ENCODE measurements around the gene HNMT. TPM values are rescaled to one million over a fixed set of nuclear protein-coding genes. Genes with fewer than 3 reads are reported as not detected.

Gene HNMT
- total RNA-seq, 1 experiment from 2014 or later, result 56.5 TPM

- DNase-seq, result no peak
- no peak for TF ChIP-seq CTCF (IDR thresholded peaks at IDR 0.05; ENCODE audit: unreplicated experiment)
- intact Hi-C loops (cut with micrococcal nuclease; ENCODE audit: unreplicated experiment), result no loop called here
- H3K27ac Mint-ChIP-seq (ENCODE audit: unreplicated experiment), result peak overlapping the region; percentile 36
- BruUV-seq (replicated peaks), result no TSS peak
- no peaks in the 10 kb centered on the region for H3K36me3 Mint-ChIP-seq (ENCODE audit: insufficient read depth, unreplicated experiment)
- H3K4me1 Mint-ChIP-seq (ENCODE audit: low read depth, unreplicated experiment), result peaks cover 64% of the 10 kb centered on the region
- no peaks in the 10 kb centered on the region for H3K9me3 Mint-ChIP-seq (ENCODE audit: low read depth, unreplicated experiment)
- H3K4me3 Mint-ChIP-seq (ENCODE audit: low read depth, unreplicated experiment), result no peak overlapping the region
- CTCF ChIA-PET, result no interaction called here
- no peaks in the 10 kb centered on the region for H3K27me3 Mint-ChIP-seq (ENCODE audit: unreplicated experiment)
Measured at GRCh38 chr2:137950238-137950637, 14.0 kb upstream of the HNMT start.

- DNase-seq, result no peak
- H3K4me1 Mint-ChIP-seq (ENCODE audit: low read depth, unreplicated experiment), result peaks cover 71% of the 10 kb centered on the region
- no peak for TF ChIP-seq CTCF (IDR thresholded peaks at IDR 0.05; ENCODE audit: unreplicated experiment)
- H3K4me3 Mint-ChIP-seq (ENCODE audit: low read depth, unreplicated experiment), result no peak overlapping the region
- CTCF ChIA-PET, result interaction anchor here (3.4 kb wide), 1 partner anchor 13 kb away, joined by 17 read pairs; the partner anchor contains the start of gene HNMT
- H3K36me3 Mint-ChIP-seq (ENCODE audit: insufficient read depth, unreplicated experiment), result no peaks in the 10 kb centered on the region
- no TSS peak for BruUV-seq (replicated peaks)
- H3K27ac Mint-ChIP-seq (ENCODE audit: unreplicated experiment), result peak overlapping the region; percentile 14
- no peaks in the 10 kb centered on the region for H3K9me3 Mint-ChIP-seq (ENCODE audit: low read depth, unreplicated experiment)
- no peaks in the 10 kb centered on the region for H3K27me3 Mint-ChIP-seq (ENCODE audit: unreplicated experiment)
- intact Hi-C loops (cut with micrococcal nuclease; ENCODE audit: unreplicated experiment), result no loop called here
Measured at GRCh38 chr2:137951586-137951985, 12.7 kb upstream of the HNMT start.

GRCh38 chr2:137952586-137953129, 11.6 kb upstream of the HNMT start:
- CTCF ChIA-PET, result interaction anchor here (3.4 kb wide), 1 partner anchor 12 kb away, joined by 17 read pairs; the partner anchor contains the start of gene HNMT
- BruUV-seq (replicated peaks), result no TSS peak
- peak overlapping the region; percentile 65 for H3K27ac Mint-ChIP-seq (ENCODE audit: unreplicated experiment)
- TF ChIP-seq CTCF (IDR thresholded peaks at IDR 0.05; ENCODE audit: unreplicated experiment), result no peak
- H3K9me3 Mint-ChIP-seq (ENCODE audit: low read depth, unreplicated experiment), result no peaks in the 10 kb centered on the region
- no peaks in the 10 kb centered on the region for H3K36me3 Mint-ChIP-seq (ENCODE audit: insufficient read depth, unreplicated experiment)
- peaks cover 71% of the 10 kb centered on the region for H3K4me1 Mint-ChIP-seq (ENCODE audit: low read depth, unreplicated experiment)
- H3K4me3 Mint-ChIP-seq (ENCODE audit: low read depth, unreplicated experiment), result no peak overlapping the region
- no peaks in the 10 kb centered on the region for H3K27me3 Mint-ChIP-seq (ENCODE audit: unreplicated experiment)
- no peak for DNase-seq
- intact Hi-C loops (cut with micrococcal nuclease; ENCODE audit: unreplicated experiment), result no loop called here

GRCh38 chr2:137955536-137955935, 8.7 kb upstream of the HNMT start:
- CTCF ChIA-PET, result no interaction called here
- intact Hi-C loops (cut with micrococcal nuclease; ENCODE audit: unreplicated experiment), result no loop called here
- no peaks in the 10 kb centered on the region for H3K9me3 Mint-ChIP-seq (ENCODE audit: low read depth, unreplicated experiment)
- H3K36me3 Mint-ChIP-seq (ENCODE audit: insufficient read depth, unreplicated experiment), result no peaks in the 10 kb centered on the region
- no peaks in the 10 kb centered on the region for H3K27me3 Mint-ChIP-seq (ENCODE audit: unreplicated experiment)
- no peak for DNase-seq
- H3K4me3 Mint-ChIP-seq (ENCODE audit: low read depth, unreplicated experiment), result no peak overlapping the region
- peaks cover 45% of the 10 kb centered on the region for H3K4me1 Mint-ChIP-seq (ENCODE audit: low read depth, unreplicated experiment)
- TF ChIP-seq CTCF (IDR thresholded peaks at IDR 0.05; ENCODE audit: unreplicated experiment), result no peak
- no TSS peak for BruUV-seq (replicated peaks)
- no peak overlapping the region for H3K27ac Mint-ChIP-seq (ENCODE audit: unreplicated experiment)

Measured in Calu3 (cell line).